HFFc6 (cell line): ENCODE results near the gene PLB1. TPM values are rescaled to one million over a fixed set of nuclear protein-coding genes. Genes with fewer than 3 reads are reported as not detected.

Experiments
- DNase-seq: peaks from one replicate; pipeline ENCODE4 v3.0.0-alpha.2; 2018
- H3K27ac Mint-ChIP-seq: 2 replicates; pipeline ENCODE4 v1.8.0; 2020; ENCODE audit warnings: mild to moderate bottlenecking, mixed read lengths
- H3K27me3 Mint-ChIP-seq: 2 replicates; pipeline ENCODE4 v1.8.0; 2021; ENCODE audit warnings: mild to moderate bottlenecking, moderate library complexity, mixed read lengths; ENCODE audit not compliant: insufficient read depth
- H3K36me3 Mint-ChIP-seq: 2 replicates; pipeline ENCODE4 v1.8.0; 2021; ENCODE audit warnings: low read depth, mixed read lengths
- H3K4me1 Mint-ChIP-seq: 2 replicates; pipeline ENCODE4 v1.8.0; 2020; ENCODE audit warnings: low read depth, mixed read lengths
- H3K4me3 Mint-ChIP-seq: 2 replicates; pipeline ENCODE4 v1.8.0; 2020; ENCODE audit warnings: mild to moderate bottlenecking, moderate library complexity, mixed read lengths
- H3K9me3 Mint-ChIP-seq: 2 replicates; pipeline ENCODE4 v1.8.0; 2020; ENCODE audit warnings: mild to moderate bottlenecking, mixed read lengths
- total RNA-seq, 6 experiments: library from RNA; stranded (reverse); fragmentation: NEBNext Ultra II Directional; extraction: Animal tissue kit (Norgen Biotek cat#: 25700); gene quantifications; 2 replicates in 1 of 6; 3 replicates in 5 of 6; pipeline ENCODE4 v1.2.3, GENCODE V29; 2021
- TF ChIP-seq, protein P1 (sequence below): fragments of 200-600 bp; sonication (generic); IDR thresholded peaks from 2 replicates; pipeline ENCODE4 v1.5.0; 2021; ENCODE audit warnings: antibody characterized with exemption, mild to moderate bottlenecking

PLB1 gene
- total RNA-seq, 6 experiments from 2014 or later, result 0.36 to 0.95 (median 0.62) TPM

DNA sequence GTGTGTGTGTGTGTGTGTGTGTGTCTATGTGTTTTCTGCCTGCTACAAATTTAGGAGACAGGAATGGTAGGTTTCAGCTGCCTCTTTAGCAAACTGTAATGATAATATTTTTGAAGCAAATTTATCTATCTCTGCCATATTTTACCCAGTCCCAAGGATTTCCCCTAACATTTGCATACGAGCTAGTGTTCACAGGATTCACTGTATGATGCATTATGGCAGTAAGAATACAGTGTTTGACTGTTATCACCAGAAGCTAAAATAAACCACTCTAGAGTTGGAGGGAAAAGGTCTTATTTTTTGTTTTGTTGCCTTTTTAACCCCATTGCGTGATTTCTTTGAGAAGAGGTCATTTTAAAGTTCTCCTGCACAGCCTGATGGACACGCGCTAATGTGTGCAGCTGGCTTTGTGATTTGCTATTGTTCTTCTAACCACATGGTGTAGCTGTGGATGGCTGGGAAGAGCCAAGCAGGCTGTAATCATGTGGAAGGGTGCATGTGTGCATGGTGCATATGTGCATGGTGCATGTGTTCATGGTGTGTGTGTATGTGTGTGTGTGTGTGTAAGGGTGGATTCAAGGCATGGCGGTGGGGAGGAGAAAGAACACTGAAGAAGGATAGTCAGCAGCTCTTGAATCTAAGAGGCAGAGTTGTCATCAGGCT lies 62.4 kb downstream of the PLB1 start:
- peaks cover 3% of the 10 kb centered on the region; the same call in 1 of the 2 replicates for H3K27me3 Mint-ChIP-seq
- H3K36me3 Mint-ChIP-seq, result no peaks in the 10 kb centered on the region
- TF ChIP-seq, protein P1, sequence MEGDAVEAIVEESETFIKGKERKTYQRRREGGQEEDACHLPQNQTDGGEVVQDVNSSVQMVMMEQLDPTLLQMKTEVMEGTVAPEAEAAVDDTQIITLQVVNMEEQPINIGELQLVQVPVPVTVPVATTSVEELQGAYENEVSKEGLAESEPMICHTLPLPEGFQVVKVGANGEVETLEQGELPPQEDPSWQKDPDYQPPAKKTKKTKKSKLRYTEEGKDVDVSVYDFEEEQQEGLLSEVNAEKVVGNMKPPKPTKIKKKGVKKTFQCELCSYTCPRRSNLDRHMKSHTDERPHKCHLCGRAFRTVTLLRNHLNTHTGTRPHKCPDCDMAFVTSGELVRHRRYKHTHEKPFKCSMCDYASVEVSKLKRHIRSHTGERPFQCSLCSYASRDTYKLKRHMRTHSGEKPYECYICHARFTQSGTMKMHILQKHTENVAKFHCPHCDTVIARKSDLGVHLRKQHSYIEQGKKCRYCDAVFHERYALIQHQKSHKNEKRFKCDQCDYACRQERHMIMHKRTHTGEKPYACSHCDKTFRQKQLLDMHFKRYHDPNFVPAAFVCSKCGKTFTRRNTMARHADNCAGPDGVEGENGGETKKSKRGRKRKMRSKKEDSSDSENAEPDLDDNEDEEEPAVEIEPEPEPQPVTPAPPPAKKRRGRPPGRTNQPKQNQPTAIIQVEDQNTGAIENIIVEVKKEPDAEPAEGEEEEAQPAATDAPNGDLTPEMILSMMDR, result no peak
- H3K4me3 Mint-ChIP-seq, result no peak overlapping the region
- DNase-seq, result no peak
- H3K27ac Mint-ChIP-seq, result no peak overlapping the region
- no peaks in the 10 kb centered on the region for H3K9me3 Mint-ChIP-seq
- no peaks in the 10 kb centered on the region for H3K4me1 Mint-ChIP-seq

DNA sequence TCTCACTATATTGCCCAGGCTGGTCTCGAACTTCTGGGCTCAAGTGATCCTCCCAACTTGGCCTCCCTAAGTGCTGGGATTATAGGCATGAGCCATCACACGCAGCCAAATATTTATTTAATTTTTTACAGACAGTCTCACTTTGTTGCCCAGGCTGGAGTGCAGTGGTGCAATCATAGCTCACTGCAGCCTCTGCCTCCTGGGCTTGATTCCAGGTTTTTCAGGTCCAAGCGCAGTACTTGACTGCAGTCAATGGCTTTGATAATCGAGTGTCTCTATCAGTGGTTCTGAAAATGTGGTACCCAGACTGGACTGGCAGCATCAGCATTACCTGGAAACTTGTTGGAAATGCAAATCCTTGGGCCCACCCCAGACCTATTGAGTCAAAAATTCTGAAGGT lies 63.1 kb downstream of the PLB1 start:
- no peak for DNase-seq
- no peak overlapping the region for H3K4me3 Mint-ChIP-seq
- TF ChIP-seq, protein P1, result no peak

GRCh38 chr2:28563869-28564268 lies 68.0 kb downstream of the PLB1 start:
- peaks cover 3% of the 10 kb centered on the region; the same call in 1 of the 2 replicates for H3K27me3 Mint-ChIP-seq
- TF ChIP-seq, protein P1, result no peak
- H3K27ac Mint-ChIP-seq, result no peak overlapping the region
- no peaks in the 10 kb centered on the region for H3K9me3 Mint-ChIP-seq
- peaks cover 12% of the 10 kb centered on the region for H3K4me1 Mint-ChIP-seq
- no peaks in the 10 kb centered on the region for H3K36me3 Mint-ChIP-seq
- DNase-seq, result no peak
- H3K4me3 Mint-ChIP-seq, result no peak overlapping the region

More for the DNA sequence above, 63.1 kb downstream of the PLB1 start:
- H3K36me3 Mint-ChIP-seq, result no peaks in the 10 kb centered on the region
- no peaks in the 10 kb centered on the region for H3K4me1 Mint-ChIP-seq
- H3K27me3 Mint-ChIP-seq, result 0 out of 2 replicates have a peak, but pooled peaks cover 3% of the 10 kb centered on the region
- no peaks in the 10 kb centered on the region for H3K9me3 Mint-ChIP-seq
- no peak overlapping the region for H3K27ac Mint-ChIP-seq

- no peak overlapping the region for H3K4me3 Mint-ChIP-seq
- no peak overlapping the region for H3K27ac Mint-ChIP-seq
These were observed 68.5 kb downstream of the PLB1 start for GRCh38 chr2:28564346-28564745.

GRCh38 chr2:28565033-28565432 lies 69.2 kb downstream of the PLB1 start:
- DNase-seq, result no peak
- peaks cover 3% of the 10 kb centered on the region; the same call in 1 of the 2 replicates for H3K27me3 Mint-ChIP-seq
- H3K27ac Mint-ChIP-seq, result no peak overlapping the region
- peaks cover 4% of the 10 kb centered on the region for H3K9me3 Mint-ChIP-seq
- H3K4me3 Mint-ChIP-seq, result no peak overlapping the region
- peaks cover 12% of the 10 kb centered on the region for H3K4me1 Mint-ChIP-seq
- TF ChIP-seq, protein P1, result no peak
- H3K36me3 Mint-ChIP-seq, result peaks cover 8% of the 10 kb centered on the region

More at GRCh38 chr2:28564346-28564745, 68.5 kb downstream of the PLB1 start:
- H3K27me3 Mint-ChIP-seq, result peaks cover 3% of the 10 kb centered on the region; the same call in 1 of the 2 replicates
- H3K4me1 Mint-ChIP-seq, result peaks cover 12% of the 10 kb centered on the region
- peaks cover 3% of the 10 kb centered on the region for H3K36me3 Mint-ChIP-seq
- no peak for DNase-seq
- TF ChIP-seq, protein P1, result no peak
- H3K9me3 Mint-ChIP-seq, result peaks cover 3% of the 10 kb centered on the region
